NB4 (cell line): Measurements from ENCODE around the gene STARD13.

Experiments
- CTCF ChIP-seq: IDR thresholded peaks from one replicate; pipeline ENCODE4 v1.5.1; 2012; ENCODE audit warnings: low read depth, low read length
- MAX ChIP-seq: IDR thresholded peaks from 2 replicates; pipeline ENCODE4 v1.6.1; 2011; ENCODE audit warnings: low read depth, low read length
- MYC ChIP-seq: IDR thresholded peaks from 2 replicates; pipeline ENCODE4 v1.6.1; 2011; ENCODE audit warnings: low read depth, low read length
- POLR2A ChIP-seq: IDR thresholded peaks from 2 replicates; pipeline ENCODE4 v1.6.1; 2011; ENCODE audit warnings: mild to moderate bottlenecking; ENCODE audit not compliant: insufficient read length; ENCODE audit errors: extremely low read depth

GRCh38 chr13:33110386-33110712 is 175.2 kb downstream of the STARD13 start:
- TF ChIP-seq MYC = no peak
- no peak for TF ChIP-seq CTCF
- no peak for TF ChIP-seq POLR2A
- TF ChIP-seq MAX = no peak
